SK-N-MC (cell line): ENCODE data around the gene LDB1.

Experiments
- EZH2 ChIP-seq: fragments of 200-600 bp; sonication (generic); IDR thresholded peaks from one replicate; pipeline ENCODE4 v1.6.1; 2017; ENCODE audit warnings: antibody characterized with exemption
- POLR2AphosphoS5 ChIP-seq: IDR thresholded peaks from 2 replicates; pipeline ENCODE4 v1.6.1; 2012; ENCODE audit warnings: mild to moderate bottlenecking, low read depth, low read length, borderline replicate concordance

DNA sequence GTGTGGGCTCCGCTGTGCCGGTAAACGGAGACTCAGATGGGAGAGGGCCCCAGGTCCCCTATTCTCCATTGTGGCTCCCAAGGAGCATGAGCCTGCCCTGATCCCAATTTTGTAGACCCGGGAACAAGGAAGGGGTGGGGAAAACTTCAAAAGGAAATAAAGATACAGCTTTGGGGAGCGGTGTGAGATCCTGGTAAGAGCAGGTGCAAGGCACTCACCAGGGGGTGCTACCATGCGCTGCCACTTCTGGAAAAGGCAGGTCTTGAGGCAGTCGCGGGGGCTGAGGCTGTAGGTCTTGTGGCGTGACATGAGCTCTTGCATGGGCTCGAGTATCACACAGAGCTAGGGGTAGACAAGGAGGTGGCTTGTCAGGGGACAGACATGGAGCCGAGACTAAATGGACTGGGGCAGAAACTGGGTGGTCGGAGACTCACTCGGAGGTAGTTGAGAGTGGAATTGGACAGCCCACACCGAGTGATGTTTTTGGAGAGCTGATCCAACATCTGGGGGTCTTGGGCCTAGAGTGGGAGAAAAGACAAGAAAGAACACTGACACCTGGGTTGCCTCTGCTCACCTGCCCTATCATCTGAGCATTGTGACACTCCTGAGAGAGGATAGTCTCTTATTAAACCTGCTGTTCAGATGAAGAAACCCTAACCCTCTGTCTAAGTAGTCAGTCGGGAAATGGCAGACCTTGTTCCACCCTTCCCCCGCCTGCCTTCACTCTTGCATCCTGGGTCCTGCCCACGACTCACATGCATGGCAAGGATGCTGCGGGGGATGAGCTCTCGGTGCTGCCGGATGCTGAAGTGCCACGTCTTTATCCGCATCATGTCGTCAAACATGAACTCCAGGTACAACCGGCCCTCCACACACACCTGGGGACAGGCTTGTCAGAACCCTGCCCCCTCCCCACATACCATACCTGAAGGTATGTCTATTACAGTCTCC is 10.7 kb downstream of the LDB1 start:
- TF ChIP-seq EZH2, result no peak
- no peak for TF ChIP-seq POLR2AphosphoS5
